Activated naive CD8-positive, alpha-beta T cell treated with anti-CD3 and anti-CD28 coated beads for 36 hours (primary cell): ENCODE results near the gene HS3ST5. TPM values are rescaled to one million over a fixed set of nuclear protein-coding genes. Genes with fewer than 3 reads are reported as not detected.
"Not testable (repeated sequence)": the region's sequence is repeated elsewhere in the genome, so short reads cannot be mapped to it uniquely, and the experiment has no call there.

ENCODE experiments used
- DNase-seq: peaks from one replicate; pipeline ENCODE4 v3.0.0; 2021
- H3K27ac Mint-ChIP-seq: one replicate; pipeline ENCODE4 v1.8.0; 2022; ENCODE audit warnings: mild to moderate bottlenecking, moderate library complexity, mixed read lengths
- H3K27me3 Mint-ChIP-seq: one replicate; pipeline ENCODE4 v1.8.0; 2022; ENCODE audit warnings: mild to moderate bottlenecking, mixed read lengths
- H3K36me3 Mint-ChIP-seq: one replicate; pipeline ENCODE4 v1.8.0; 2021; ENCODE audit warnings: mild to moderate bottlenecking, mixed read lengths
- H3K4me1 Mint-ChIP-seq: one replicate; pipeline ENCODE4 v1.8.0; 2021; ENCODE audit warnings: mixed read lengths
- H3K4me3 Mint-ChIP-seq: one replicate; pipeline ENCODE4 v1.8.0; 2022; ENCODE audit warnings: mild to moderate bottlenecking, moderate library complexity, mixed read lengths
- H3K9me3 Mint-ChIP-seq: one replicate; pipeline ENCODE4 v1.8.0; 2022; ENCODE audit warnings: mixed read lengths
- total RNA-seq, 2 experiments: library from RNA; stranded (reverse); gene quantifications; one replicate each; pipeline ENCODE4 v1.2.3, GENCODE V29; 2021

Gene HS3ST5
- total RNA-seq, 2 experiments from 2014 or later = not detected

DNA sequence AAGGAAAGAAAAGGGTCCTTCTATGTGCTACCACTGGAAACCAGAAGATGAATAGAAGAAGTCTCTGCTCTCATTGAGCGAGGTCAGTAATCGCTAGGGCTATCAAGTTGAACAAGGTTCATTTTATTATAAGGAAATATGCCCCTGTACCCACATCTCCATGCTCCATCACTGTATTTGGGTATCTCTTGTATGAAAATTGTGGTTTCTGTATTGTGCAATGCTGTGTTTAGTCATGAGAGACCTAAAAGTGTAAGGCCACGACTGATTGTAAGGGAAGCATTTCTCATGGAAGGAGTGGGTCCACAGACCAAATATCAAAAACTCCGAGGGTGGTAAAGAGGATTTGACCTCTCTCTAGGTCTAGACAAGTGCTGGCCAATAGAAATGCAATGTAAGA is 3.6 kb upstream of the HS3ST5 start:
- peaks cover 18% of the 10 kb centered on the region for H3K27me3 Mint-ChIP-seq
- H3K4me1 Mint-ChIP-seq = no peaks in the 10 kb centered on the region
- H3K9me3 Mint-ChIP-seq = no peaks in the 10 kb centered on the region
- no peaks in the 10 kb centered on the region for H3K36me3 Mint-ChIP-seq
- no peak for DNase-seq
- H3K27ac Mint-ChIP-seq = no peak overlapping the region
- no peak overlapping the region for H3K4me3 Mint-ChIP-seq

DNA sequence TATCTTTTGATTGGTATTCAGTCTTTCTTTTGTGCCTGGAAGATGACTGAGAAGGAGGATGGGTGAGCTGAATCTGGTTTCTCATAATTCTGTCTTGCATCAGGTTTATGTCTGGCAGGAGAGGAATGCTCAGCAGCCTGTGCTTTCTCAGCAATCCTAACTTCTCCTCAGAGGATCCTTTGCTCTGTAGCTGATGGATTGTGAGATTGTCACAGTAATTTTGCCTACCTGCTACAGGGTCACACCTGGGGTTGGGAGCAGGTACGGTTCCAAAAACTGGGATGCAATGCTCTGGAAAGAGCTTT is 2.1 kb upstream of the HS3ST5 start:
- H3K36me3 Mint-ChIP-seq = no peaks in the 10 kb centered on the region
- H3K9me3 Mint-ChIP-seq = no peaks in the 10 kb centered on the region
- H3K27ac Mint-ChIP-seq = no peak overlapping the region
- DNase-seq = no peak
- H3K4me3 Mint-ChIP-seq = no peak overlapping the region
- peaks cover 30% of the 10 kb centered on the region for H3K27me3 Mint-ChIP-seq
- H3K4me1 Mint-ChIP-seq = no peaks in the 10 kb centered on the region

DNA sequence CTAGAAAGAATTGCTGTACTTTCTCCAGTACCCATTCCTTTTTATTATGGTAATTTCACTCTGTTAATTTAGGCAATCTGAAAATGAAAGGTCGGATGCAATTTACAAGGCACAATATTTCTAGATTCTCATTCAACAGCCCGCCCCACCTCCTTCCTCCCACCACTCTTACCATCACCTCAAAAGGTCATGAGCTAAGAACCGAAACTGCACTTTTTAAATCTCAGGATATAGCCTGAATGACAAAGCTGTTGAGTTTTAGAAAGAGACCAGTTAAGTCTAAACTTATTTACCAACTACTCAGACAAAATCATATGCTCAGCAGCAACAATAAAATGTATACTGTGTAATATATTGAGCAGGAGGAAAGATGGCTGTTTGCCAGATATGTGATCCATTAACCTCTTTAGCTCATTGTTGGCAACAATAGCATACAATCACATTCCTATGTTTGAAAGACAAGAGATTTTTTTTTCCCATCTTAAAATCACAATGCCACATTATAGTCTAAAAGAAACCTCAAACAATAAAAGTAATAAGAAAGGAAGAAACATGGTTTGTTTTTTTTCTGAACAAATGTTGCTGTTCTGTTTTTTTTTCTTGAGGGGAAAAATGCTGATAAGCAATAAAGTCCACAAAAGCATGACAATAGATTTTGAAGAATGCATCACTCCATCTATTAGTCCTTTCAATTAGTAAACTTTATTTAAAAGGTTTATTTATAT is 1.6 kb upstream of the HS3ST5 start:
- Mint-ChIP-seq H3K27me3 (peaks cover 30% of the 10 kb centered on the region), H3K4me1 (no peaks in the 10 kb centered on the region), H3K4me3 (no peak overlapping the region), H3K27ac (no peak overlapping the region), H3K36me3 (no peaks in the 10 kb centered on the region), H3K9me3 (no peaks in the 10 kb centered on the region)
- DNase-seq = no peak

DNA sequence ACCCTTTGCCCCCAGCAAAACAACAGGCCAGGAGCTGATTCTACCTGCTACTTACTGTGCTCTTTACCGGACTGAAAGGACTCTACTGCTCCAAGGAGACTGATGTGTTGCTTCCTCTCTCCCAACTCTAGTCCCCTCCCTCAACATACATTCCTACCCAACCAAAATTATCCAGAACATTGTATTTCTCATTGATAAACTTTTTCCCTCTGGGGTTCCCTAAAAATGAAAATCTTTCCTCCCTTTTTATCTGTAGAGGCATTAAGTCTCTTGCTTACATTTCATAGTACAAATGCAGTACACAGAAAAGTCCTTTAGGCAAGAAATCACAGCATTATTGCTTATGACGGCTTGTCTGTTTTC is 940 bp upstream of the HS3ST5 start:
- Mint-ChIP-seq H3K27ac (no peak overlapping the region), H3K9me3 (no peaks in the 10 kb centered on the region), H3K27me3 (peaks cover 30% of the 10 kb centered on the region), H3K4me3 (no peak overlapping the region), H3K4me1 (no peaks in the 10 kb centered on the region), H3K36me3 (no peaks in the 10 kb centered on the region)
- no peak for DNase-seq

DNA sequence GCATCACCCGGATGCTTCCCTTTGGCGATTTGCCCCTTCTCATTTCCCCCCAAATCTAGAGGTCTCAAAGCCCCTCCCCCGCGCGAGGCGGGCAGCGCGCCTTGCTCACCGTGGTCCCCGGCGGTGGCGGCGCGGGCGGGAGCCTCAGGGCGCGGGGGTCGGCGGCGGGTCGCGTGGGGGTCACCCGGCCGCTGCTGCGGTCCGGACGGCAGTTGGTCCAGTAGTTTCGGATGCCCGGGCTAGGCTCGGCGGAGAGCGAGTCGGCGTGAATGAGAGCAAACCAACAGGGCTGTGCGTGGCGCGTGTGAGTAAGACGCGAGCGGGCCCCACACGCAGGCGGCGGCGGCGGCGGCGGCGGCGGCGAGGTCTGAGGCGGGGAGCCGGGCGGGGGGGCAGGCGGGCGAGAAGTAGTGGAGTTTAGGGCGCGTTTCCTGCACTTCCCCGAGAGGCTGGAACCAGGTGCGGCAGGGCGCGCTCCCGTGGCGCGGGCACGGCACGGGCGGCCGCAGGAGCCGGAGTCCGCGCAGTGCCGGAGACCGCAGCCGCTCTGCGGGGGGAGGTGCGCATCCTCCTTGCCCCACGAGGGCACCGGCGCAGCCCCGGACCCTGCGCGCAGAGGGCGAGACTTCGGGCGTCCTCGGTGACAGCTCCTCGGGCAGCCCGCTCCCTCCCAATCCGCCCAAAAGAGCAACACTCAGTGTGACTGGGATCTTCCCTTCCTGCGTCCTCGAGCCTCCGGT is 567 bp downstream of the HS3ST5 start:
- H3K27me3 Mint-ChIP-seq = peaks cover 34% of the 10 kb centered on the region

DNA sequence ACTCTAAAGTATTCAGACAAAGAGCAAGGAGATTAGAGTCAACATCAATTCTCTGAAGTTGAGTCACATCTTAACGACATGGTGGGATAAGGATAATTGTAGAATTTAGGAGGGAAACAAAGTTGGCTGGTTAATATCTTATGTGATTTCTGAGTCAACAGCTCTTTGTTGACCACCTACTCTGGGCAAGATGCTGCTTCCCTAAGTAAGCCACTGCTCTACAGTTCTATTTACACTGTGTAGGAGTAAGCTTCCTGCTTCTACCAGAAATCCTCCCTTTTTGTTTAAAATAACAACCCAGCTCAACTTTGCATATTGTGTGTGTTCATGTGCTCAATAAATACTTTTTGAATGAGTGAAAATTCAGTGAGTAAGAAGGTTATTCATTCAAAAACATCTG is 3.1 kb downstream of the HS3ST5 start:
- no peaks in the 10 kb centered on the region for H3K9me3 Mint-ChIP-seq
- no peaks in the 10 kb centered on the region for H3K36me3 Mint-ChIP-seq
- H3K27me3 Mint-ChIP-seq = peaks cover 34% of the 10 kb centered on the region
- H3K27ac Mint-ChIP-seq = no peak overlapping the region
- DNase-seq = no peak
- H3K4me1 Mint-ChIP-seq = no peaks in the 10 kb centered on the region
- H3K4me3 Mint-ChIP-seq = no peak overlapping the region

More for the DNA sequence above, 567 bp downstream of the HS3ST5 start:
- Mint-ChIP-seq H3K27ac (no peak overlapping the region), H3K9me3 (no peaks in the 10 kb centered on the region), H3K4me3 (no peak overlapping the region), H3K36me3 (no peaks in the 10 kb centered on the region), H3K4me1 (no peaks in the 10 kb centered on the region)
- DNase-seq = peak; percentile 1

DNA sequence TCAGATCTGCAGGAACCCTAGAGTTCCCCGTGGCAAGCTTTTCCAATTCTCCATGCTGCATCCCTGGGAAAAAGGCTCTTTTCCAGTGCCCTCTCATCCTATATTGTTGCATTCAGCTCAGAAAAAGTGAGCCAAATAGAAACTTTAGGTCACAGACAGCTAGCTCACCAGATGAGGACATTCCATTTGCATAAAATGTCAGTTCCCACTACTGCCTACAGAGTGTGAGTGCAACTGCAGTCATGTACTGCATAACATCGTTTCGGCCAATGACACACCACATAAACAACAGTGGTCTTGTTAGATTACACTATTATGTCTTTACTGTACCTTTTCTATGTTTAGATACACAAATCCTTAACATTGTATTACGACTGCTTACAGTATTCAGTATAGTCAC is 8.6 kb downstream of the HS3ST5 start:
- Mint-ChIP-seq H3K27ac (no peak overlapping the region), H3K4me1 (no peaks in the 10 kb centered on the region), H3K4me3 (no peak overlapping the region), H3K27me3 (peaks cover 4% of the 10 kb centered on the region), H3K9me3 (no peaks in the 10 kb centered on the region), H3K36me3 (no peaks in the 10 kb centered on the region)
- no peak for DNase-seq

DNA sequence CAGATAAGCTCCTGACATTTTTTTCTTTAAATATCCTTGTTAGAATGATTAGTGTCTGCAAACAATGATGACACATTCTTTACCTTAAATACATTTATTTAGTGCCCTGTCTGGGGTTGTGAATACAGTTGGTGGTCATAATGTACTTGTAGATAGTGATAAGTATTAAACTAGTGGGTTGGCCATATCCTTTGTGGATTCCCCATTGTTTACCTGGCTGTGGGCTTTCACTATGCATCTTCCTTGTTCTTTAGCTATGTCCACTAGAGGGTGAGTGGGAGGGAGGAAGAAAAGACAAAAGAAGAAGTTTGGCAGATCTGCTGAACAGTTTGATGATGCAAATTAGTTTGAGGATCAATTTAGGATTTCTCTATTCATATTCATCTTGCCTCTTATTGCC is 15.7 kb downstream of the HS3ST5 start:
- Mint-ChIP-seq H3K27ac (no peak overlapping the region), H3K4me3 (no peak overlapping the region), H3K9me3 (no peaks in the 10 kb centered on the region), H3K36me3 (no peaks in the 10 kb centered on the region), H3K4me1 (no peaks in the 10 kb centered on the region), H3K27me3 (no peaks in the 10 kb centered on the region)
- no peak for DNase-seq

DNA sequence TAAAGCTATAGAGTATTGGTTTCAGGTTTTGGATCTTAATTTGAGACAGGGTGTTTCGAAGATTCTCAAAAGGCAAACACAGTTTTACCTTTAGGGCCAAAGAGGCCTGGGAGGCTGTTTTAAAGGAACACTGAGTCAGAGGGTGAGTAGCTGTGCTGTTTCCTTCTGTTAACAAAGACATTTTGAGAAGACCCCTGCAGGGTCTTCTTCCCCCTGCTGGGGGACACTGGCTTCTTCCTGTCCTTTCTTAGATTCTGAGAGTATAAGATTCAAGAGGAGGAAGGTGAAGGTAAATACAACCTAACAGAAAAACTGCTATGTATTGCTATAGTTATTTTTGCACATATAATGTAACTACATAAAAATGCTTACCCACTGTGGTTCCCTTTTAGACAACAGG is 19.0 kb downstream of the HS3ST5 start:
- no peaks in the 10 kb centered on the region for H3K27me3 Mint-ChIP-seq
- H3K4me1 Mint-ChIP-seq = no peaks in the 10 kb centered on the region
- H3K27ac Mint-ChIP-seq = no peak overlapping the region
- no peak overlapping the region for H3K4me3 Mint-ChIP-seq
- no peaks in the 10 kb centered on the region for H3K9me3 Mint-ChIP-seq
- no peak for DNase-seq
- H3K36me3 Mint-ChIP-seq = no peaks in the 10 kb centered on the region

DNA sequence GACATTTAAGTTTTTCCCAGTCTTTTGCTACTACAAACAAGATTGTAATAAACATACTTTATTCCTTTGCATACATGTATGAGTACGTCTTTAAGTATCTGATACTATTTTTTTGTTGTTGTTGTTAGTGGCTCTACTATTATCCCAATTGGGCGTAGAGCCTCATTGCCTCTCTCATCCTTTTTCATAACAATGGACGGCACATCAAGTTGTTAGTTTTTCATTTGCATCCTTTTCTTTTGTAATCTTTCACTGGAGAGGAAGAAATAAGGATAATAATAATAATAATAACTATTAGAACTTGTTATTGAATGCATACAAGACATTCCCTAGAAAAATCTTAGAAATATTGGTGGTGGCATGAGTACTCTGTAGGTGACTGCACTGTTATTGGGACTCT is 23.1 kb downstream of the HS3ST5 start:
- Mint-ChIP-seq H3K36me3 (no peaks in the 10 kb centered on the region), H3K27ac (no peak overlapping the region), H3K4me1 (no peaks in the 10 kb centered on the region), H3K27me3 (no peaks in the 10 kb centered on the region), H3K4me3 (no peak overlapping the region), H3K9me3 (no peaks in the 10 kb centered on the region)
- DNase-seq = no peak

DNA sequence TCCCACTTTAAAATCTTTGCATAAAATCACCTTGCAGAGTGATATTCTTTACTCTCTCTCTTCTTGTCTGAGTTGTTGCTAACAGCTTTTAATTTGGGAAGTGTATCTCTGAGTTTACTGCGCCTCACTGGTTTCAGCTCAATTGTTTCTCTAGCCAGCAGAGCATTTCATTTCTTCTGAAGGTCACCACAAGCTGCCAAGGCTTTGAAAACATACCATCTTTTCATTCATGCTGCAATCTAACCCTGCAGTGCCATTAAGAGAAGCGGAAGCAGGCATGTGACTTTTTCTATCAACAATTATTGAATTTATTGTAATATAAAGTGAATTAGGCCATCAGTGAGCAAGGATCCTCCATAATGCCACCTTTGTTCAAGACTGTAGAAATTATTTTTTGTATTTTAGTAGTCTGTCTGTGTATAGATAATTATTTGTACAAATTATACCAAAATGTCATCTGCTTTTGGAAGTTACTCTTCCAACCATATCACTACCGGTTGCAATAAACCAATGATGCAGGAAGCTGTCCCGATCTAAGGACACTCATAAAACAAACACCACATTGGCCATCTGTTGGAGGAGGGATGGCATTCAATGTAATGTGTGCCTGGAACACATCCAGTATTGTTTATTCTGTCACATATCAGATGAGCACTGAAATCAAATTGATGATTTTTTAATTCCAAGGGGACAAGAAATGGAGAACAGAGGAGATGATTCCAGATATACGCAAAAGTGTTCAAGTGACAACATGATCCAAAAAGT is 26.8 kb downstream of the HS3ST5 start:
- H3K4me1 Mint-ChIP-seq = no peaks in the 10 kb centered on the region
- no peak overlapping the region for H3K4me3 Mint-ChIP-seq
- H3K36me3 Mint-ChIP-seq = no peaks in the 10 kb centered on the region
- H3K9me3 Mint-ChIP-seq = no peaks in the 10 kb centered on the region
- no peak for DNase-seq
- H3K27me3 Mint-ChIP-seq = no peaks in the 10 kb centered on the region
- no peak overlapping the region for H3K27ac Mint-ChIP-seq

DNA sequence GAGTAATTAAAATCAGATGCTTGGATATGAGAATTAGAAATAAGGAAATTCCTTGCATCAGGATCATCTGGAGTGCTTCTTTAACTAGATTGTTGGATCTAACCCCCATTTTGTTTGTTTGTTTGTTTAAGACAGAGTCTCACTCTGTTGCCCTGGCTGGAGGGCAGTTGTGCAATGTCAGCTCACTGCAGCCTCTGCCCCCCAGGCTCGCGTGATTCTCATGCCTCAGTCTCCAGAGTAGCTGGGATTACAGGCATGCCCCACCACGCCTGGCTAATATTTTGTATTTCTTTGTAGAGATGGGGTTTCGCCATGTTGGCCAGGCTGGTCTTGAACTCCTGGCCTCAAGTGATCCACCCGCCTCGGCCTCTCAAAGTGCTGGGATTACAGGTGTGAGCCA is 29.0 kb downstream of the HS3ST5 start:
- H3K9me3 Mint-ChIP-seq, H3K4me1 Mint-ChIP-seq, H3K4me3 Mint-ChIP-seq, H3K27me3 Mint-ChIP-seq, DNase-seq, H3K36me3 Mint-ChIP-seq, H3K27ac Mint-ChIP-seq: not testable (repeated sequence)

DNA sequence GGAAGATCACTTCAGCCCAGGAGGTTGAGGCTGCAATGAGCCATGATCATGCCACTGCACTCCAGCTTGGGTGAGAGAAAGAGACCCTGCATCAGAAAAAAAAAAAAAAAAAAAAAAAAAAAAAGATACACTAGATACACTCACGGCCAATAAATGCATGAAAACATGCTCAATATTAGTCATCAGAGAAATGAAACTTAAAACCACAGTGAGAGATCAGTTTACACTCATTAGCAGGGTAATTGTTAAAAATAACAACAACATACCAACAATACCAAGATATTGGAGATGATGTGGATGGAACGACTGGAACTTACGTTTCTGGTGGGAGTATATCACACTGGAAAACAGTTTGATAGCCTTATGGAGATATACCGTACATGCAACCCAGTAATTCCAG is 29.9 kb downstream of the HS3ST5 start:
- no peaks in the 10 kb centered on the region for H3K36me3 Mint-ChIP-seq
- no peaks in the 10 kb centered on the region for H3K9me3 Mint-ChIP-seq
- no peak for DNase-seq
- H3K27ac Mint-ChIP-seq = no peak overlapping the region
- H3K27me3 Mint-ChIP-seq = no peaks in the 10 kb centered on the region
- H3K4me1 Mint-ChIP-seq = no peaks in the 10 kb centered on the region
- H3K4me3 Mint-ChIP-seq = no peak overlapping the region

DNA sequence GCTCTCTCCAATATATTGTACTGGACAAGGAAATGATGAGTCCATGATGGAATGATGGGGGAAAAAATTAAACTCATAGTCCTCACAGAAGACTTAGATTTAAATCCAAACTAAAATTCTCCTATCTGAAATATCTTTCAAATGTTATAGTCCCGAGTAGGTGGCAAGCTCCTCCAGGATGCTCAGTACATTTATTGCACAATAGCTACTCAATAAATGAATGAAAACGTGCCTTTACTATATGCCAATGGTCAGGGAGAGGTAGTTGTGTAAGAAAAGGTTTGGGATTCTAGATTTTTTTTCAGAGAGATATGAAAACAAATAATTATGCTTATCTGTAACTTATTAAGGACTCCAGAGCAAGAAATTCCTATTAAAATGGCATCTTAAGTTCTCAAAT is 32.8 kb downstream of the HS3ST5 start:
- Mint-ChIP-seq H3K4me3 (no peak overlapping the region), H3K4me1 (no peaks in the 10 kb centered on the region)

DNA sequence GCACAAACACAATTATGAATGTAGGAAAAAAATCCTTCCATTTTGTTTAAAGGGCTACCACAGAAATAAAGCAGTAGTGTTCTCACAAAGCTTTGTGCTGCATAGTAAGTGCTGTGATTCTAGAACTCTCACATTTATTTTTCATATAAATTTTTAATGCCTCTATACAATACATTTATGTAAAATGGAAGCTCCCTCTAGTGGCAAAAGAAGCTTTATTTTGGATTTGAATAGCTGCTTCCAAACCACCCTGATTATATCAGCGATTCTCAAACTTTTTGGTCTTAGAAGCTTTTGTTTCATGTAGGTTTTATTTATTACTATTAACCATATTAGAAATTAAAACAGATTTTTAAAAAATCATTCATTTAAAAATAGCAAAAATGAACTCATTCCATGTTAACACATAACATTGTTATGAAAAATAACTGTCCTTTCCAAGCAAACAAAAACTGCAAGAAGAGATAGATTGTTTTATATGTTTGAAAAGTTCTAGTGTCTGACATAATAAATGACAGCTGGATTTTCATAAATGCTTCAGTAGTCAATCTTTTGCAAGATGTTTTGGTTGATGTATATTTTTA is 38.4 kb downstream of the HS3ST5 start:
- DNase-seq = no peak
- H3K27me3 Mint-ChIP-seq = no peaks in the 10 kb centered on the region
- no peaks in the 10 kb centered on the region for H3K4me1 Mint-ChIP-seq
- no peak overlapping the region for H3K4me3 Mint-ChIP-seq
- peaks cover 2% of the 10 kb centered on the region for H3K9me3 Mint-ChIP-seq
- H3K27ac Mint-ChIP-seq = no peak overlapping the region
- no peaks in the 10 kb centered on the region for H3K36me3 Mint-ChIP-seq

More for the DNA sequence above, 32.8 kb downstream of the HS3ST5 start:
- DNase-seq = no peak
- no peak overlapping the region for H3K27ac Mint-ChIP-seq
- no peaks in the 10 kb centered on the region for H3K9me3 Mint-ChIP-seq
- H3K27me3 Mint-ChIP-seq = no peaks in the 10 kb centered on the region
- no peaks in the 10 kb centered on the region for H3K36me3 Mint-ChIP-seq
